ENCODE measurements around the gene ABCF3.
"Not testable (repeated sequence)": the region's sequence is repeated elsewhere in the genome, so short reads cannot be mapped to it uniquely, and the experiment has no call there.

The ABCF3 gene, protein sequence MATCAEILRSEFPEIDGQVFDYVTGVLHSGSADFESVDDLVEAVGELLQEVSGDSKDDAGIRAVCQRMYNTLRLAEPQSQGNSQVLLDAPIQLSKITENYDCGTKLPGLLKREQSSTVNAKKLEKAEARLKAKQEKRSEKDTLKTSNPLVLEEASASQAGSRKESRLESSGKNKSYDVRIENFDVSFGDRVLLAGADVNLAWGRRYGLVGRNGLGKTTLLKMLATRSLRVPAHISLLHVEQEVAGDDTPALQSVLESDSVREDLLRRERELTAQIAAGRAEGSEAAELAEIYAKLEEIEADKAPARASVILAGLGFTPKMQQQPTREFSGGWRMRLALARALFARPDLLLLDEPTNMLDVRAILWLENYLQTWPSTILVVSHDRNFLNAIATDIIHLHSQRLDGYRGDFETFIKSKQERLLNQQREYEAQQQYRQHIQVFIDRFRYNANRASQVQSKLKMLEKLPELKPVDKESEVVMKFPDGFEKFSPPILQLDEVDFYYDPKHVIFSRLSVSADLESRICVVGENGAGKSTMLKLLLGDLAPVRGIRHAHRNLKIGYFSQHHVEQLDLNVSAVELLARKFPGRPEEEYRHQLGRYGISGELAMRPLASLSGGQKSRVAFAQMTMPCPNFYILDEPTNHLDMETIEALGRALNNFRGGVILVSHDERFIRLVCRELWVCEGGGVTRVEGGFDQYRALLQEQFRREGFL

DNA sequence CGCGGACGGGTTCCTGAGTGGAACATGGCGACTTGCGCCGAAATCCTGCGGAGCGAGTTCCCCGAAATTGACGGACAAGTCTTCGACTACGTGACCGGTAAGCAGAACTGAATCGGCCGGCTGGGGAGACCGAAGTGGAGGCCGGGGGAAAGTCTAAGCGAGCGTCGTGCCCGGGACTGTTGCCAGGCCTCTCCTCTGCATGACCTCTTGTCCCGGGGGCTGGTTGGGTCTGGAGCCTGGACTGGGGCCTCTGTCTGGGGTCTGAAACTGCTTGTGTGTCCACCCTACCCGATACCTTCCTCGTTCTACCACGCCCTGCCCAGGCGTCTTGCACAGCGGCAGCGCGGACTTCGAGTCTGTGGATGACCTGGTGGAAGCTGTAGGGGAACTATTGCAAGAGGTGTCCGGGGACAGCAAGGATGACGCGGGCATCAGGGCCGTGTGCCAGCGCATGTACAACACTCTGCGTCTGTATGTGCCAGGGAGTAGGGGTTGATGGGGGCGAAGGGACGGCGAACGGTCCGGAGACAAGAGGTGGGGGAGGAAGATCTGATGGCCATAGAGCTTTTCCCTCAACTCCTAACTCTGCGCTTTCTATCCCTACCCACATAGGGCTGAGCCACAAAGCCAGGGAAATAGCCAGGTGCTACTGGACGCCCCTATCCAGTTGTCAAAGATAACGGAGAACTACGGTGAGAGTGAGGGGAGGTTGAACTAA, at the start of gene ABCF3:
ABCF3 (plus strand) TSS at position 16 of the 718 bp plus-strand sequence; CDS start at position 25, 9 bp downstream.
- DNase-seq, result no peak

DNA sequence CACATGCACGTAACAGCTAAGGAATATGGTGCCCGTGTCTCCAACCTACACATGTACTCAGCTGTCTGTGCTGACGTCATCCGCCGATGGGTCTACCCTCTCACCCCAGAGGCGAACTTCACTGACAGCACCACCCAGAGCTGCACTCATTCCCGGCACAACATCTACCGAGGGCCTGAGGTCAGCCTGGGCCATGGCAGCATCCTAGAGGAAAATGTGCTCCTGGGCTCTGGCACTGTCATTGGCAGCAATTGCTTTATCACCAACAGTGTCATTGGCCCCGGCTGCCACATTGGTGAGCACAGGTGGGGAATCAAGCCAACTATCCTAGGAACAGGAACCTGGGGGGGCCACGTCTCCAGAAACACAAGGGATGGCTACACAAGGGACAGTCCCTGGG, 45.6 kb upstream of the ABCF3 start:
- no peak for DNase-seq

DNA sequence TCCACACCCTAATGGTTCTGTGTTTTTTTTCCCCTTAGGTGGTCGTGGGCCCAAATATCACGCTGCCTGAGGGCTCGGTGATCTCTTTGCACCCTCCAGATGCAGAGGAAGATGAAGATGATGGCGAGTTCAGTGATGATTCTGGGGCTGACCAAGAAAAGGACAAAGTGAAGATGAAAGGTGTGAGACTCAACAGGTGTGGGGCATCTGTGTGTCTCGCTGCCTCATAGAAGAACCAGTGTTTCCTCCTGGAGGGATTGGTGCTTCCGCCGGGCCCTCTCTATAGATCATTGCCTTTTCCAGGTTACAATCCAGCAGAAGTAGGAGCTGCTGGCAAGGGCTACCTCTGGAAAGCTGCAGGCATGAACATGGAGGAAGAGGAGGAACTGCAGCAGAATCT, 43.8 kb upstream of the ABCF3 start:
- DNase-seq, result no peak

DNA sequence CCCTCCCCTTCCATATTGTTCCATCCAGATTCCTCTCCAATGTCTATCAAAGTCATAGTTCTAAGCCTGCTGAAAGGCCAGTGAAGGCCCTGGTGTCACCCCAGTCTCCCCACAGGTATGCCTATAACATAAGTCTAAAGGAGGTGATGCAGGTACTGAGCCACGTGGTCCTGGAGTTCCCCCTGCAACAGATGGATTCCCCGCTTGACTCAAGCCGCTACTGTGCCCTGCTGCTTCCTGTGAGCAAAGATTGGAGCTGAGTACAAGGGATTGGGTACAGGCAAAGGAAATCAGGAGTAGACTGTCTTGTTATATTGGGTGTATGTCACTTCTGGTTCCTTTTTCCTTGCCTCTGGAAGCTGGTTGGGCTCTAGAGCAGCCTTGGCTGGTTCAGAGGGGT, 42.7 kb upstream of the ABCF3 start:
- no peak for DNase-seq

DNA sequence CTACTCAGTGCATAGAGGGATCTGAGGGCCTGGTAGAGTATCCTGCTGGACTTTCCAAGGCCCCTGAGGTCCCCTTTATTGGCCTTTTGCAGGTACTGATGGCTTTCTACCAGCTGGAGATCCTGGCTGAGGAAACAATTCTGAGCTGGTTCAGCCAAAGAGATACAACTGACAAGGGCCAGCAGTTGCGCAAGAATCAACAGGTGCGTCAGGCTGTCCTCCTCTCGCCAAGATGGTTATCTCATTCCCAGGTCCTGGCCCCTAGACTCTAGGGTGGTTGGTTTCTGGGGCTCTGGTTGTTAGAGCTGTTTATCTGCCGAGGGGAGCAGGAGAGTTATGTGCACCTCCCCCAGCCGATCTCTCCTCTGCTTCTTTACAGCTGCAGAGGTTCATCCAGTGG, 41.5 kb upstream of the ABCF3 start:
- no peak for DNase-seq

DNA sequence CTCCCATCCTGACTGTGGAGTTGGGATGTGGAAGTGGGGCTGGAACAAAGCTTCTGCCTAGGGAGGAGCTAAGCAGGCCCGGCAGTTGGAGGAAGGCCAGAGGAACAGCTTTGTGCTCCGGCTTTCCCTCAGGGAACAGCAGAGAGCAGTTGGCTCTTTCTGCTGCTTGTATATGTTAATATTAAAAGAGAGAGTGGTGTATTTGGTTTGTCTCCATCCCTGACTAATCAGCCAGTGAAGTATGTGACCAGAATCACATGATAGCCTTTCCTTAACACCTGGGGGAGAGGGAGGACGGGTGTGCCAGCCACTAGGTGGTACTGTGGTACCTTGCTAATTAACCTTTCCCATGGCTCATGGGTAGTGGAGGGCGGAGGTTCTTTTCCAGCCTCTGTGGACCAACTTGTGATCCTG, 40.9 kb upstream of the ABCF3 start:
- peak; percentile 38 for DNase-seq

DNA sequence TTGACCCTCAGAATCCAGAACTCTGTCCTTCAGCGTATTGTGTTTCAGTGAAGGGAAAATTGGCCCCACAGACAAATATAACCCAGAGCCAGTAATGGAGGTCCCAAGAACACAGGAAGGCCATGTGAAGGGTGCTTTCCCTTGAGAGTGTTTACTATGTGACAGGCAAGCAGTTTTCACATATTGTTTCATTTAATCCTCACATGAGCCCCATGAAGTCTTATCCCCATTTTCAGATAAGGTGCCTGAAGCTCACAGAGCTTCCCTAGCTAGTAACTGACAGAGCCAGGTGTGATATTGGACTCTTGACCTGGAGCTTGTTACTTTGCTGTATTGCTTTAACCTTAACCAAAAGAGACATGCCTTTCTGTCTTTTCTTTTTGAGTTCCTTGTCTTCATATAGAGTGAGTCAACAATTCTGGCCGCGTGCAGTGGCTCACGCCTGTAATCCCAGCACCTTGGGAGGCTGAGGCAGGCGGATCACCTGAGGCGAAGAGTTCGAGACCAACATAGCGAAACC, 40.2 kb upstream of the ABCF3 start:
- DNase-seq, result no peak

DNA sequence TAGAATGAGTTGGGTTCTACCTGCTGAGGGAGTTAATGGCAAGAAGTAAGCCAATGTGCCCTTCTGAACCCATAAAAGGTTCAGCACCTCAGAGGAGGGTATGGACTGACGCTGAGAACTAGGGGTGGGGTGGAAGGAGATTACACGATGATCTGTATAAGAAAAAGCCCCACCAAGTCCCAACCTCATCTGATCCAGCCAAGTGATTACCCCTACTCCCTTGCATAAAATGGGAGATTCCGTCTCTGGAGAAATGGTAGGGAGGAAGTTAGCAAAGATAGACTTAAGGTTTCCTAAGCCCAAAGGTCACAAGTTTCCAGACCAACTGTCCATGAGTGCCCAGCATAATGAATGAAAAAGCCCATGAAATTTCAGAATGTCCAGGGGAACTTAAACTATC, 37.9 kb upstream of the ABCF3 start:
- no peak for DNase-seq

DNA sequence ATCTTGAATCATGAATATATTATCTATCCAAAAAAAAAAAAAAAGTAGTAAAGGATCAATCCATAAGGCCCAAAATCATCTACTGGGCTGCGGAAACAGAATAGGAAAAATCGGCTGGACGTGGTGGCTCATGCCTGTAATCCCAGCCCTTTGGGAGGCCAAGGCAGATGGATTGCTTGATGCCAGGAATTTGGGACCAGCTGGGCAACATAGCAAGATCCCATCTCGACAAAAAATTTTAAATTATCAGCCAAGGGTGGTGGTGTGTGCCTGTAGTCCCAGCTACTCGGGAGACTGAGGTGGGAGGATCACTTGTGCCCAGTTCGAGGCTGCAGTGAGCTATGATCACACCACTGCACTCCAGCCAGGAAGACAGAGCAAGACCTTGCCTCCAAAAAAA, 36.9 kb upstream of the ABCF3 start:
- no peak for DNase-seq

DNA sequence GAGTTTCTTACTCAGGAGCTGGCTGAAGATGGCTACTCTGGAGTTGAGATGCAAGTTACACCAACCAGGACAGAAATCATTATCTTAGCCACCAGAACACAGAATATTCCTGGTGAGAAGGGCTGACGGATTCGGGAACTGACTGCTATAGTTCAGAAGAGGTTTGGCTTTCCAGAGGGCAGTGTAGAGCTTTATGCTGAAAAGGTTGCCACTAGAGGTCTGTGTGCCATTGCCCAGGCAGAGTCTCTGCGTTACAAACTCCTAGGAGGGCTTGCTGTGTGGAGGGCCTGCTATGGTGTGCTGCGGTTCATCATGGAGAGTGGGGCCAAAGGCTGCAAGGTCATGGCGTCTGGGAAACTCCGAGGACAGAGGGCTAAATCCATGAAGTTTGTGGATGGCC, 36.2 kb upstream of the ABCF3 start:
- not testable (repeated sequence) for DNase-seq

DNA sequence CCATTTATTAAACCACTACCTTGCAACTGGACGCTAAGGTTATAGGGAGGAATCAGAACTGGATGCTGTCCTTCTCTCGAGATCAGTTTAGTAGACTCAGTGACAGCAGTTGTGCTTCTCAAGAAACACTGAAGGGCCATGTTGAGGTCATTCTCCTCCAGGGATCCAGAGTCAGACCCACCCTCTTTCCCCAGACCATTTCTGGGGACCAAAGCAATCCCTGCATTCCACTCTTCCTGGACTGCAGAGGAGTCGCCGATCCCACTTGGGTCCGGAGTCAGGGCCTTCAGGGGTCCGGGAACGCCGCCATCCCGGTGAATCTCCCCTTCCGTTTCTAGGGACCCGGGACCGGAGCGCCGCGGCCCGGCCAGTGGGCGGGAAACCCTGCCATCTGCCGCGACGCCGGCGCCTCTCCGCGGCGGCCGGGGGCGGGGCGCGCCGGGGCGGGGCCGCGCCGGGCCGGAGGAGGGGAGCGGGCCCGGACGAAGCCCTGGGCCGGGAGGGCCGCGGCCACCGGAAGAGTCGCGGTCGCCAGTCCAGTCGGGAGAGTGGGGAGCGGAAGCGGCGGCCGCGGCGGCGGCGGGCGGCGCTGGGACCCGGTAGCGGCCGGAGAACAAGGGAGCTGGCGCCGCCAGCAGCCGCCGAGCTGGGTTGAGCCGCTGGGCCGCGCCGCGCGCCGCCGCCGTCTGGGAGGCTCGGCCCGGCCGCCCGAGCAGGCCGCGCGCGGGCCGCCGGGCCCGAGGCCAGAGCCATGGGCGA, 30.9 kb upstream of the ABCF3 start, which contains the start of gene DVL3:
DVL3 (plus strand) TSS at position 493 of the 759 bp plus-strand sequence; CDS start at position 752, 259 bp downstream.
- peak; percentile 42 for DNase-seq

DNA sequence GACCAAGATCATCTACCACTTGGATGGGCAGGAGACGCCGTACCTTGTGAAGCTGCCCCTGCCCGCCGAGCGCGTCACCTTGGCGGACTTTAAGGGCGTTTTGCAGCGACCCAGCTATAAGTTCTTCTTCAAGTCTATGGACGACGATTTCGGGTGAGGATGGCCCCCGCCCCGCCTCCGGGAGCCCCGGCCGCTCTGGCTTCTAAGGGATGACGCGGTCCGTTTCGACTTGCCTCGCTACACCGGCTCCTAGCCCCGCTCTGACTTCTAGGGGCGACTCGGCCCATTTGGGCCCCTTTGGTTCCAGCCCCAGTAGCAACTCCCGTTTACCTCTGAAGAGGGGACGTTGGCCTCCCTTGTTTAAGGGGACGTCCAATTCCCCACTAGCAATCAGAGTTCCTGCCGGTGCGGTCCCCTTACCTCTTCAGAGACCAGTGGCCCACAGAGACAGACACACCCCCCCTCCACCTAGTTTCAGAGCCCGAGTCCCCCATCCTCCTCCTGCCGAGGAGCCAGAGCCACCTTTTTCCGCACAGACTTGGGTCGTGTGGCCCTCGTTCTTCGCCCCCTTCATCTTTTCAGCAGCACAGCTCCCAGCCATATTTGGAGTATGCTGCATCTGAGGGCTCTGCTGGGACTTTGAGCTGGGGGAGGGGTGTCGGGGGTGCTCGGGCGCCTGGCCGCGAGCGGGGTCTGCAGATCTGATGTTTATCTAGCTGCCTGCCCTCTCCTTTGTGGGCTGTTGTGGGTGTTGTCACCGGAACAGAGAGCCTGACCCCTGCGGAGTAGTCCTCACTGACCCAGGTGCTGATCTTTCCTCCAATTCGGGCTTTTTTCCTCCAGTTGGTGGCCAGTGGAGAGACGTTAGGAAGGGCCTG, 30.1 kb upstream of the ABCF3 start:
- peak; percentile 57 for DNase-seq

DNA sequence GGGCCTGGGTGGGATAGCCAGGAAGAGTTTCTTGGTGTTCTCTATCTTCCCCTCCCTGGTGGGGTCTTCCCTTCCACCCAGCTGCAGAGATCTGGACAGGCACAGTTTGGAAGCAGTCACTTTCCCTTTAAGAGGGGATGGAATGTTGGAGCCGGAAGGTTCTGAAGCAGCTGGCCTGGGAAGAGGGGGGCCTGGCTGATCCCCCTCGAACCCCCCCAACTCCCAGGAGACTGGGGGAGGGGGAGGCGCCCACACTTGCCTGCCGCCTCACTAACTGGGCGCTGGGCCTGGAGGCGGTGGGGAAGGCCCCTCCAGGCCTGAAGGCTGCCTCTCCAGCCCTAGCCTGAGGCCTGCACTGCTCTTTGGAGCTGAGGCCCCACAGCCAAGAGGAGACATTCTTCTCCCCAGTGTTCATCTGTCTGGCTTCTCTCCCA, 29.5 kb upstream of the ABCF3 start:
- DNase-seq, result no peak

DNA sequence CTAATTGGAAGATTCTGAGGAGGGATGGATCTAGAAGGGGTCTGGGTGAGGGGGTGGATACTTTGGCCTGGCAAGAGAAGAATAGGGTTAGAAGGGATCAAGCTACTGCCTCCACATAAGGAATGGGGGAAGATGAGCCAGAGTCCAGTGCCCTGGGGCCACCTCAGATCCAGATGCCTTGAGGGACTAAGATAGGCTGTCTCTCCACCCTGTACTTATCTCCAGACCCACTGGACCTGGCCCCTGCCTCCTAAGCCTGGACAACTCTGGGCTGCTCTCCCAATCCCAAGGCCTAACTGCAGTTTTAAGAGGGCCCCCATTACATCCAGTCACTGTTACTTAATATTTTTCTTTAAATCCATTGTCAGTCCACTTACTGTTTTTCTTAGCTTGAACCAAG, 28.8 kb upstream of the ABCF3 start:
- no peak for DNase-seq

DNA sequence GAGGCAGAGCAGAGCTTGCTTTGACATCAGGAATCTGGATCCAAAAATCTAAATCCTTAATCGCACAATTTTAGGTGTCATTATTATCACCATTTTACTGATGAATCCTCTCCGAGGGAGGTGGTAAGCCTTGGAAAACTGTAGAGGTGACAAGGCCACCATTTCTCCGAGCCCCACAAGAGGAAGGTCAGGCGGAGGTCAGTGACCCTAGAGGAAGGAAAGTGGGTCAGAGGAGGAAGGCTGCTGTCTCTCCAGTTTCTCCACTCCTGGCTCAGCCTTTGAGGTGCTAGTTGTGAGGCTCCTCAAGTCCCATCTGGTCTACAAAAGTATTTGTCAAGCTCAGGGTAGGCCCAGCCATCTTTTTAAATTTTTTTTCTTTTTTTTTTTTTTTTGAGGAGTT, 27.6 kb upstream of the ABCF3 start:
- DNase-seq, result no peak

DNA sequence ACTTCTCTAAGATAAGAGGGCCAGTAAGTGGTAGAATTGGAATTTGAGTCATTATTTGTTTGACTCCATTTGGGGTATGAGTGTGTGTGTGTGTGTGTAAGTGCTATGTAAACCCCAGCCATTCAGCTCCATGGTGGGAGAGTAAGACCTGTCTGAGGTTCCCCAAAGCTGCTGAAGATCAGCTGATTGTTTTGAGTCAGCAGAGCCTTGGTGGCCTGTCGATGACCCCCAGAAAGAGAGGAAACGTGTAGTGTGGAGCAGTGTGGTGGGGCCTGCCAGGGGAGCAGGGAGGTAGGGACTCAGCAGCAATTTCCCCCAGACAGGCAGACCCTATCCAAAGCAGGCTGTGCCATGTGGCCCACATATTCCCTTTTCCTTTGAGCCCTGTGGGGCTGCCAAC, 25.5 kb upstream of the ABCF3 start:
- DNase-seq, result no peak

DNA sequence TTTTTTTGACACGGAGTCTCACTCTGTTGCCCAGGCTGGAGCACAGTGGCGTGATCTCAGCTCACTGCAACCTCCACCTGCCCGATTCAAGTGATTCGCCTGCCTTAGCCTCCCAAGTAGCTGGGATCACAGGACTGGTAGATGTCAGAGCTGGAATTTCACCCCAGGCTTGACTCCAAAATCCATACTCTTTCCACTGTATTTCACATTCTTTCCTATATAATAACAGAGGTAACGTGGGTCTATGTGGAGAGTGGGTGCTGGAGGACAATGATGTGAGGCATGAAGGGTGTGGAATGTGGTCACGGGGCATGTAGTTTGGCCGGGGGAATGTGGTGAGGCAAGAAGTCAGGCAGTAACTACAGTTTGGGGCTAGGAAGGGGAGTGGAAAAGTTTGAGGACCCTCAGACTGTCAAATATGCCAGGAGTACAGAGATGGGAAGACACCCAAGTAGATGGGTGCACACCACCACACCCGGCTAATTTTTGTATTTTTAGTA, 23.4 kb upstream of the ABCF3 start:
- DNase-seq, result not testable (repeated sequence)

DNA sequence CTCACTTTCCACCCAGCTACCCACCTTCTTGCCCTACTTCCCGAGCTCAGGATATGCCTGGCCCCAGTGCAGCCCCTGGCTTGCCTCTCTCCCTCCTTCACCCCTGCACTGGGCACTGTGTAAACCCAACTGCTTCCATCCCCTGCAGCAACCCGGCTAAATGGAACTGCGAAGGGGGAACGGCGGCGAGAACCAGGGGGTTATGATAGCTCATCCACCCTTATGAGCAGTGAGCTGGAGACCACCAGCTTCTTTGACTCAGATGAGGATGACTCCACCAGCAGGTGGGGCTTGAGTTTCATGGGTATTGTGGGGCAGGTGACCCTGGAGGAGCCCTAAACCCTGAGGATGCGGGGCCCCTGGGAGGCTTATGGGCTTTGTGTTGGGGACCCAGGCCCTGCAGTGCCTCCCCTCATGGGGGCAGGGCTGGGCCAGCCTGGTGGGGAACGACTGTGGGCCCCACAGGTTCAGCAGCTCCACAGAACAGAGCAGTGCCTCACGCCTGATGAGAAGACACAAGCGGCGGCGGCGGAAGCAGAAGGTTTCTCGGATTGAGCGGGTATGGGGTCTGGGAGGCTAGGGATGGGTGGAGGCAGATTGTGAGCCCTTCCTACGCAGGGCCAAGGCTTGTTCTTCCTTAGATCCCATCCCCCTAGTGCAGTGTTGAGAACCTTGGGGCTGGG, 21.2 kb upstream of the ABCF3 start:
- no peak for DNase-seq

DNA sequence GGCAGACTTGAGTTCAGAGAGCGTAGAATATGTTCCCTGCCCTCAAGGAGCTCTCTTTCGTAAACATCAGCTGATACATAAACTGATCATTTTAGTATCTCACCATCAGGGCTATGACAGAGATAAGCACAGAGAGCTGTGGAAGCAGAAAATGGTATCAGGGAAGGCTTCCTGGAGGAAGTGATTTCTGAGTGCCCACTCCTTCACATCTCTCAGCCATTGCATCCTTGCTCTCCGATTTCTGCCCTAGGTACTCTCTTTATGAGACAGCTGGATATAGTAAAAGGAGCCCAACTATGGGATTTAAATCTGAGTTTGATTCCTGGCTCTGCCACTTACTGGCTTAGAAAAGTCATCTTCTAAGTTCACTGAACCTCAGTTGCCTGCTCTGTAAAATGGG, 20.5 kb upstream of the ABCF3 start:
- DNase-seq, result no peak

DNA sequence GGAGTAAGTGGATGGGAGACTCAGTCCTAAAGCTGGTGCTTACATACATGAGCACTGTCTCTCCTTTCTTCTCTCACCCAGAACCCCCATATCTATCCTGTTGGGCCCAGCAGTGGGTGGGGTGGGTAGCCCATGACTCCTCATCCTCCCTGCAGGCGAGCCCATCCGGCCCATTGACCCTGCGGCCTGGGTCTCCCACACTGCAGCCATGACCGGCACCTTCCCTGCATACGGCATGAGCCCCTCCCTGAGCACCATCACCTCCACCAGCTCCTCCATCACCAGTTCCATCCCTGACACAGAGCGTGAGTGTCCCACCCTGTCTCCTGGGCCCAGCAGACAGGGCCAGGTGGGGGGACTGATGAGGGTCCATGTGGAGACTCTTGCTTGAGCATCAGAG, 19.3 kb upstream of the ABCF3 start:
- DNase-seq, result no peak

DNA sequence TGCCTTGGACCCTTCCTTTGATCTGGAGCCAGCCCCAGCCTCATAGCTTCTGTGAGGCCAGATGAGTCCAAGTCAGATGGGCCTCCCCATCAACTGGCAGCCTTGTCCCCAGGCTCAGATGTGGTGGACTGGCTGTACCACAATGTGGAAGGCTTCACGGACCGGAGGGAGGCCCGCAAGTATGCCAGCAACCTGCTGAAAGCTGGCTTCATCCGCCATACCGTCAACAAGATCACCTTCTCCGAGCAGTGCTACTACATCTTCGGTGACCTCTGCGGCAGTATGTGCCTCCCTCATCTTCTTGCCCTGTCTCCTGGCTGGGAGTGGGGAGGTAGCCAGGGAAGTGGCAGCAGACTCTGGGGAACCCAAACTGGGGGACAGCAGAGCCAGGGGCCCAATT, 18.2 kb upstream of the ABCF3 start:
- no peak for DNase-seq
